Smooth muscle cell (in vitro differentiated cells): ENCODE measurements around the gene ANKUB1. TPM values are rescaled to one million over a fixed set of nuclear protein-coding genes. Genes with fewer than 3 reads are reported as not detected.
A peak's percentile ranks its signal among the peaks of the same experiment; 100 is the strongest.

Experiments used
- DNase-seq: peaks from one replicate; lab custom pipeline; 2025; ENCODE audit not compliant: unreplicated experiment; lab: John Stamatoyannopoulos, UW
- H2AFZ ChIP-seq: fragments of 200-600 bp; sonication (generic); 2 replicates; pipeline ENCODE4 v1.6.0; 2016; ENCODE audit warnings: antibody characterized with exemption, low read depth, mild to moderate bottlenecking
- H3F3A ChIP-seq: fragments of 200-600 bp; sonication (generic); 2 replicates; pipeline ENCODE4 v1.6.0; 2017; ENCODE audit warnings: antibody characterized with exemption, low read depth
- H3K27ac ChIP-seq: fragments of 200-600 bp; sonication (generic); 2 replicates; pipeline ENCODE4 v1.5.1; 2016; ENCODE audit warnings: low read depth, mild to moderate bottlenecking
- H3K27me3 ChIP-seq: fragments of 200-600 bp; sonication (generic); 2 replicates; pipeline ENCODE4 v1.6.1; 2016; ENCODE audit warnings: low read depth, mild to moderate bottlenecking
- H3K36me3 ChIP-seq: fragments of 200-600 bp; sonication (generic); 2 replicates; pipeline ENCODE4 v1.5.1; 2016; ENCODE audit warnings: low read depth
- H3K4me1 ChIP-seq: fragments of 200-600 bp; sonication (generic); 2 replicates; pipeline ENCODE4 v1.5.1; 2016; ENCODE audit warnings: low read depth
- H3K4me2 ChIP-seq: fragments of 200-600 bp; sonication (generic); 2 replicates; pipeline ENCODE4 v1.6.0; 2016; ENCODE audit warnings: mild to moderate bottlenecking
- H3K4me3 ChIP-seq: fragments of 200-600 bp; sonication (generic); 2 replicates; pipeline ENCODE4 v1.5.1; 2016; ENCODE audit warnings: mild to moderate bottlenecking
- H3K79me2 ChIP-seq: fragments of 200-600 bp; sonication (generic); 2 replicates; pipeline ENCODE4 v1.6.0; 2016; ENCODE audit warnings: low read depth, mild to moderate bottlenecking
- H3K9ac ChIP-seq: fragments of 200-600 bp; sonication (generic); 2 replicates; pipeline ENCODE4 v1.6.0; 2016; ENCODE audit warnings: low read depth
- H3K9me3 ChIP-seq: fragments of 200-600 bp; sonication (generic); replicated peaks from 2 replicates; pipeline ENCODE4 v1.5.1; 2016; ENCODE audit warnings: low read depth
- H4K20me1 ChIP-seq: fragments of 200-600 bp; sonication (generic); 2 replicates; pipeline ENCODE4 v1.6.0; 2016; ENCODE audit warnings: low read depth
- CTCF ChIP-seq: fragments of 200-600 bp; sonication (generic); IDR thresholded peaks from 2 replicates; pipeline ENCODE4 v1.5.1; 2017; ENCODE audit warnings: borderline replicate concordance, mild to moderate bottlenecking, antibody characterized with exemption; ENCODE audit not compliant: insufficient read depth, poor library complexity, severe bottlenecking
- WGBS: methylation state at CpG from one replicate; pipeline ENCODE4 v1.1.7; 2016; ENCODE audit warnings: low lambda C conversion rate; 5-methylcytosine and 5-hydroxymethylcytosine counted together
- polyA plus RNA-seq: library from polyadenylated mRNA; unstranded; fragments of >200 nt; fragmentation: Nextera tagmentation; extraction: Ambion mirVana; gene quantifications from 2 replicates; pipeline ENCODE4 v1.2.1, GENCODE V29; 2016
- total RNA-seq: library from RNA; depleted of rRNA; stranded (reverse); fragments of >200 nt; gene quantifications from 2 replicates; pipeline ENCODE4 v1.2.3, GENCODE V29; 2014

The ANKUB1 gene
- total and polyA plus RNA-seq, 2 experiments from 2014 or later = not detected

DNA sequence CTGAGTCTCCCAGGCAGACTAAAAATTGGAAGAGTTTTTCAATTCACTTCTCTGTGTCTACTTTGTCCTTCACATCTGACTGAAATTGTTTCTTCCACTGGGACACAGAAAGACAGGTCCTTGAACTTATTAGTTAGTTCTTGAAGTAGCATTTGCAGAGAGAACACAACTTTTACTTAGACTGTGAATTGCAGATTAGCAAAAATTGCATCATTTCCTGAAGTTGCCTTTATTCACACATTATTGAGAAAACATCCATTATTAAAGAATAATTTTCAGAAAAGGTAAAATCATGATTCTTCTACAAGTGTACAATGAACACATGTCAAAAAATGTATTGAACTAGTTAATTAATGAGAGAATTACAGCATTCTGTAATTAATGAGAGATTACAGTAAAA is 38.6 kb downstream of the ANKUB1 start:
- Histone ChIP-seq H3F3A (no peaks in the 10 kb centered on the region), H2AFZ (peak overlapping the region; percentile 95), H3K27me3 (no peaks in the 10 kb centered on the region), H3K27ac (no peak overlapping the region), H3K9ac (no peak overlapping the region), H4K20me1 (no peaks in the 10 kb centered on the region), H3K4me1 (peaks cover 9% of the 10 kb centered on the region), H3K36me3 (no peaks in the 10 kb centered on the region), H3K4me2 (no peak overlapping the region), H3K4me3 (no peak overlapping the region), H3K79me2 (peaks cover 22% of the 10 kb centered on the region), H3K9me3 (no peaks in the 10 kb centered on the region)
- TF ChIP-seq CTCF = no peak
- no peak for DNase-seq

DNA sequence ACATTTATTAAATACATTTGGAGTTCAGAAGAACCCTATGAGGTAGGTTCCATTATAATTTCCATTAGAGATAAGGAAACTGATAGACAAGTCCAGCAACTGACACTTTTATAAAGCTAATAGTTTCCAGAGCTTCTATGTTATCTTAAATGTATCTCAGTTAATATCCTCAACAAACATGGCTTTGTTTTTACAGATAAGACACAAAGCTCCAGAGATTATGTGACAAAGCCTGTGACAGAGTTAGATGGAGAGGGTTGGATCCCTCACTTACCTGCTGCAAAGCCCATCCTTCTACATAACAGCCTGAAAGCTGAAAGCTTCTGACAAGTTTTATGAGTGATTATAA is 39.6 kb downstream of the ANKUB1 start:
- Histone ChIP-seq H3K4me2 (peak overlapping the region; percentile 96), H3K36me3 (no peaks in the 10 kb centered on the region), H3K9me3 (no peaks in the 10 kb centered on the region), H3K4me1 (peaks cover 9% of the 10 kb centered on the region), H3K27me3 (no peaks in the 10 kb centered on the region), H4K20me1 (no peaks in the 10 kb centered on the region), H3K9ac (peak overlapping the region; percentile 85), H3F3A (no peaks in the 10 kb centered on the region), H2AFZ (peak overlapping the region; percentile 95), H3K27ac (no peak overlapping the region), H3K79me2 (peaks cover 22% of the 10 kb centered on the region), H3K4me3 (peak overlapping the region; percentile 73)
- no peak for TF ChIP-seq CTCF
- no peak for DNase-seq

DNA sequence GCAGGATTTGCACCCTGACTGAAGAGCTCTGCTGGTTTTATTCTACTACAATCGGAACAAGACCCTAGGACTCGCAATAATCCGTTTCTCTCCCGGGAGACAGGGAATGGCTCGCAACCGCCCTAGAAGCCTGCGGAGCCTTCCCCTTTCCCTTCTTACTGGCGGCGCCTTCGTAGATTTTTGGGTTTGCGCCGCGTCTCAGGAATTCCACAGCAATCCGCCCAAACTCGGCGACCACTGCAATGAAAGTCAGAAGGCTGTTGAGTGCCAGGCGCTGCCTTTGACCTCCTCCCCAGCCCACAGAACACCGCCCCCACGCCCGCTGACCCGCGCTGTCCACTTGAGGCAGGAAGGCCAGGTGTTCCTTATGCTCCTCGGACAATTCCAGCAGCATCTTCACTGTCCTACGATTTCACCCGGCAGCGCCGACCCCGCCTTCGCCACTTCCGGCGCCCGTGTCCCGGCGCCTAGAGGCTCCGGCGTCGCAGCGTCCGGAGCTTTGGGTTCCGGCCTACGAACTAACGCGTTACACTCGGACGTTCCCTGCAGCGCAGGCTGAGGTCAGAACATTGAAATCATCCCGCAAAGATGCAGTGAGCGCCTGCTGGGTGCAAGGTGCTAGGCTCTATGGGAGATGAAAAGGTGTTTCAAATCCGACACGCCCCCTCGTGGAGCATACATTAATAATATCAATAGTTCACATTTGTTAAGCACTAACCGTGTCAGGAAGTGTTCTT is 40.1 kb downstream of the ANKUB1 start, which contains the start of gene COMMD2:
Gene COMMD2, minus strand, starts transcription at position 439 of the 737 bp plus-strand sequence. Its CDS starts 45 bp downstream, at position 394.
- H3K4me3 ChIP-seq = peak within 1 kb of the TSS; percentile 73
- no peaks in the 10 kb centered on the region for H3K27me3 ChIP-seq
- peak; percentile 14 for DNase-seq
- H3K9ac ChIP-seq = peak within 1 kb of the TSS; percentile 85
- 1% methylated on average over 52 of the region's 52 CpGs for WGBS
- H2AFZ ChIP-seq = peak within 1 kb of the TSS; percentile 95
- H3F3A ChIP-seq = no peaks in the 10 kb centered on the region
- H3K4me1 ChIP-seq = peaks cover 9% of the 10 kb centered on the region
- peaks cover 22% of the 10 kb centered on the region for H3K79me2 ChIP-seq
- no peaks in the 10 kb centered on the region for H3K9me3 ChIP-seq
- H4K20me1 ChIP-seq = no peaks in the 10 kb centered on the region
- H3K4me2 ChIP-seq = peak within 1 kb of the TSS; percentile 96
- peaks cover 2% of the 10 kb centered on the region for H3K36me3 ChIP-seq
- peak within 1 kb of the TSS; percentile 17 for H3K27ac ChIP-seq
- TF ChIP-seq CTCF = peak; percentile 38

DNA sequence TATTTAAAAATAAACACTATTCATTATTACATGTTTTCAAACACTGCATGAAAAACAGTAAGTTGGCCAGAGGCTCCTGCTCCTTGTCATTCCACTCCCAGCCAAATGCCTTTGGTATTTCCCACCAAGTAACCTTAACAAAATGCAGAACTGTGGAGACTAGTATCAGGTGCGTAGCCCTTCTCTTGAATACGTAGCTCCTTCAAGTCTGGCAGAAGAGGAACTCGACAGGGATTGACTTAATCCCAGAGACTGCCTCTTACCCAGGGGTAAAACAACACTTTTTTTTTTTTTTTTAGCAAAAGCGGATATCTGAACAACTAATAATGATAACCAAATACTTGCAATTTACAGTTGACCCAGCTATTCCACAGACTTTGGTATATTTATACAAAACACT is 40.8 kb downstream of the ANKUB1 start:
- DNase-seq = no peak
- no peaks in the 10 kb centered on the region for H3F3A ChIP-seq
- peak overlapping the region; percentile 73 for H3K4me3 ChIP-seq
- peak overlapping the region; percentile 95 for H2AFZ ChIP-seq
- no peaks in the 10 kb centered on the region for H4K20me1 ChIP-seq
- no peak for TF ChIP-seq CTCF
- peaks cover 8% of the 10 kb centered on the region for H3K36me3 ChIP-seq
- H3K9ac ChIP-seq = peak overlapping the region; percentile 85
- peaks cover 22% of the 10 kb centered on the region for H3K79me2 ChIP-seq
- no peaks in the 10 kb centered on the region for H3K9me3 ChIP-seq
- peaks cover 9% of the 10 kb centered on the region for H3K4me1 ChIP-seq
- no peaks in the 10 kb centered on the region for H3K27me3 ChIP-seq
- H3K27ac ChIP-seq = peak overlapping the region; percentile 17
- peak overlapping the region; percentile 96 for H3K4me2 ChIP-seq
- 23% methylated on average over 4 of the region's 4 CpGs for WGBS
